Omental fat pad (tissue), 4 donors: ENCODE measurements around the gene TRMT10A. TPM values are rescaled to one million over a fixed set of nuclear protein-coding genes. Genes with fewer than 3 reads are reported as not detected.

Source experiments
- ATAC-seq: fragments of 150-250 bp; one replicate; pipeline ENCODE4 v1.9.1; 2016; ENCODE audit warnings: mild to moderate bottlenecking, moderate library complexity; ENCODE audit not compliant: low FRiP score
- DNase-seq: peaks from one replicate; pipeline ENCODE4 v3.0.0-alpha.2; 2019; ENCODE audit warnings: low spot score
- CTCF ChIP-seq, 3 donors: fragments of 450-650 bp; IDR thresholded peaks; one replicate each; pipeline ENCODE4 v1.5.1; 2016 to 2017; ENCODE audit warnings: antibody characterized with exemption in 3 of 3, mild to moderate bottlenecking in 3 of 3, moderate library complexity in 2 of 3
- total RNA-seq, 4 donors: library from RNA; depleted of rRNA; stranded (reverse); fragments of >200 nt; gene quantifications; one replicate each; pipeline ENCODE4 v1.1.0, GENCODE V29; 2016

The TRMT10A gene
- total RNA-seq, 4 donors from 2014 or later, result 4.6 to 7.9 (median 5.1) TPM

- DNase-seq (no peak), ATAC-seq (no peak)
- no peak for TF ChIP-seq CTCF (IDR thresholded peaks at IDR 0.05)
Observed at GRCh38 chr4:99593781-99594641, 30.2 kb upstream of the TRMT10A start.

DNA sequence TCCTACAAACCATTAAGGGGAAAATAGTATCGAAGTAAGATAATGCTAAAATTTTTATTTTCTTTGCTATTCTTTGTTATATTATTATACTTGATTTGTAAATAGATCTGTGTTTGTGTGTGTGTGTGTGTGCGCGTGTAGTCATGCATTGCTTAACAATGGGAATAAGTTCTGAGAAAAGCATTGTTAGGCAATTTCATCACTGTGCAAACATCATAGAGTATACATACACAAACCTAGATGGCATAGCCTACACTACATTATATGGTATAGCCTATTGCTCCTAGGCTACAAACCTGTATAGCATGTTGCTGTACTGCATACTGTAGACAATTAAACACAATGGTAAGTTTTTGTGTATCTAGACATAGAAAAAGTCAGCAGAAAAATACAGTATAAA is 27.9 kb upstream of the TRMT10A start:
- TF ChIP-seq CTCF (IDR thresholded peaks at IDR 0.05), result no peak
- ATAC-seq (no peak), DNase-seq (no peak)

- no peak for TF ChIP-seq CTCF (IDR thresholded peaks at IDR 0.05)
- DNase-seq, result no peak
- no peak for ATAC-seq
Observed at GRCh38 chr4:99587803-99588202, 24.0 kb upstream of the TRMT10A start.

DNA sequence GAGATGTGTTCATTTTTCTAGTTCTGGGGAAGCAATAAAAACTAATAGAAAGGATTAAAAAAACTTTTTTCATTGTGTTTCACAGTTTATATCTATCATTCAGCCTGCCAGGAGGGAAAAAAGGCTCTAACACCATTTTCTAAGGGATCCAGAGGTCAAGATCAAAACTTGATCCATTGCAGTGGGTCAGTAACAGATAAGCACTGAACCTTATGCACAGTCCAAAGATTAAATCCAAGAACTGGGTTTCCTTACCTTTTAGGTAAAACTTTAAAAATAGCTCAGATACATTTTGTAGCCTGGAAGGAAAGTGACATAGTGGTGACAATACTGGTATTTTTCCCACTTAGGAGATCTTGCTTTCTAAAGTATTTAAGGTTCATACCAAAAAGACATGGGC is 23.5 kb upstream of the TRMT10A start:
- DNase-seq (no peak), ATAC-seq (no peak)
- no peak for TF ChIP-seq CTCF (IDR thresholded peaks at IDR 0.05)

DNA sequence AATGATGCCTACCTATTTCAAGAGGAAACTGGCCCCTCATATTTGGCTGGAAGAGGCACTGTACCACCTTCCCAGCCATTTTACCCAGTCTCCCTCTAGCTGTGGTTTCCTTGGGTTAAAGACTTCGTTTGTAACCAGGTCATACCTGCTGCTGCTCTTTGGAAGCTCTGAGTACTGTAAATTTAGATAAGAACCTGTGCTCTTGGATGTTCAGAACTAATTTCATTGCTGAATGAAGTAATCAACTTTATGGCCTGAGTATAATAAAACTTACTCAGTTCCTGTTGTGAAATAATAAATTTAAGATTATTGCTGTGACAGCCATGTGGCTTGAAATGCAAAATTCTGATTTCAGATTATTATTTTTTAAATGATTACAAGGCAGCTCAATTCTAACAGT is 23.0 kb upstream of the TRMT10A start:
- no peak for TF ChIP-seq CTCF (IDR thresholded peaks at IDR 0.05)
- no peak for ATAC-seq
- DNase-seq, result no peak

GRCh38 chr4:99586322-99586721 is 22.5 kb upstream of the TRMT10A start:
- no peak for ATAC-seq
- TF ChIP-seq CTCF (IDR thresholded peaks at IDR 0.05), result no peak
- DNase-seq, result no peak

- ATAC-seq, result no peak
- TF ChIP-seq CTCF (IDR thresholded peaks at IDR 0.05), result no peak
Observed at GRCh38 chr4:99585516-99585915, 21.7 kb upstream of the TRMT10A start.

More at GRCh38 chr4:99585516-99585915, 21.7 kb upstream of the TRMT10A start:
- DNase-seq, result no peak
